ENCODE results near the gene TLCD1.

TLCD1 gene

DNA sequence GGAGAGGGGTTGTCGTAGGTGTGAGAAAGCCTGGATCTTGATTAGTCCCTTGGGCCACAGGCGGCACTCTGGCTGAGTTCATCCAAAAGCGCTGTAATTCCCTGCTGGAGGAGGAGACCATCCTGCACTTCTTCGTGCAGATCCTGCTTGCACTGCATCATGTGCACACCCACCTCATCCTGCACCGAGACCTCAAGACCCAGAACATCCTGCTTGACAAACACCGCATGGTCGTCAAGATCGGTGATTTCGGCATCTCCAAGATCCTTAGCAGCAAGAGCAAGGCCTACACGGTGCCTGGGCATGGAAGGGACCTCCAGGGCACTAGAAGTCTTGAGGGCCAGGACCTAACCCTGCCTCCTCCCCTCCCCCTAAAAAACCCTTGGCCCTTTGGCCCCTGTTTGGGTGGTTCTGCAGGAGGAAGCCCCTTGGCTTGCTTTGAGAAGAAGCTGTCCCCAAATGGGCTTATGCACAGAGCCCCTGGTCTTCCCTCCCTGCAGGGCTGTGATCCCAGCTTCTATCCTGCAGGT lies 8.7 kb upstream of the TLCD1 start:
- in situ Hi-C loops (cut with HindIII; ENCODE audit: low pct_ligation_motif_present, low sequenced_read_pairs) = no loop called here
- H3K36me3 ChIP-seq (replicated peaks) = no peaks in the 10 kb centered on the region
- DNase-seq = no peak
- H3K27ac ChIP-seq = no peak overlapping the region
- H3K4me3 ChIP-seq (ENCODE audit: low read depth, low read length) = no peak overlapping the region
- TF ChIP-seq, protein P1, sequence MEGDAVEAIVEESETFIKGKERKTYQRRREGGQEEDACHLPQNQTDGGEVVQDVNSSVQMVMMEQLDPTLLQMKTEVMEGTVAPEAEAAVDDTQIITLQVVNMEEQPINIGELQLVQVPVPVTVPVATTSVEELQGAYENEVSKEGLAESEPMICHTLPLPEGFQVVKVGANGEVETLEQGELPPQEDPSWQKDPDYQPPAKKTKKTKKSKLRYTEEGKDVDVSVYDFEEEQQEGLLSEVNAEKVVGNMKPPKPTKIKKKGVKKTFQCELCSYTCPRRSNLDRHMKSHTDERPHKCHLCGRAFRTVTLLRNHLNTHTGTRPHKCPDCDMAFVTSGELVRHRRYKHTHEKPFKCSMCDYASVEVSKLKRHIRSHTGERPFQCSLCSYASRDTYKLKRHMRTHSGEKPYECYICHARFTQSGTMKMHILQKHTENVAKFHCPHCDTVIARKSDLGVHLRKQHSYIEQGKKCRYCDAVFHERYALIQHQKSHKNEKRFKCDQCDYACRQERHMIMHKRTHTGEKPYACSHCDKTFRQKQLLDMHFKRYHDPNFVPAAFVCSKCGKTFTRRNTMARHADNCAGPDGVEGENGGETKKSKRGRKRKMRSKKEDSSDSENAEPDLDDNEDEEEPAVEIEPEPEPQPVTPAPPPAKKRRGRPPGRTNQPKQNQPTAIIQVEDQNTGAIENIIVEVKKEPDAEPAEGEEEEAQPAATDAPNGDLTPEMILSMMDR (IDR thresholded peaks at IDR 0.05; ENCODE audit: low read depth, low read length, missing control alignments) = no peak
- no peaks in the 10 kb centered on the region for H3K27me3 ChIP-seq (replicated peaks)

DNA sequence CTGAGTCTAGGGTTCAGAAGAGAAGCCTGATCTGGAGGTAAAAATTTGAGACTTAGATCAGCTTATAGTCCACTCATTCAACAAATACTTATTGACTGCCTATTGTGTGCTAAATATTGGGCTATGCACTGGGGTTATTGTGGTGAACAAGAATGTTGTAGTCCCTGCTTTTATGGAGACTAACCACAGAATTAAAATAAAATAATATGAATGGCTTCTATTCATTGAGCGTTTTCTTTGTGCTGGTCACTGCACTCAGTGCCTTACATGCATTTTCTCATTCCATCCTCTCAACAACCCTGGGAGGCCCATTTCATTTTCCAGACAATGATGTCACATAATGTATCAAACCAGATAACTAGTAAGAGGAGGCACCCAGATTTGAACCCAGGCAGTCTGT lies 7.3 kb upstream of the TLCD1 start:
- TF ChIP-seq, protein P1 (IDR thresholded peaks at IDR 0.05; ENCODE audit: low read depth, low read length, missing control alignments) = no peak
- H3K36me3 ChIP-seq (replicated peaks) = no peaks in the 10 kb centered on the region
- no peaks in the 10 kb centered on the region for H3K27me3 ChIP-seq (replicated peaks)
- H3K4me3 ChIP-seq (ENCODE audit: low read depth, low read length) = no peak overlapping the region
- no peak for DNase-seq
- in situ Hi-C loops (cut with HindIII; ENCODE audit: low pct_ligation_motif_present, low sequenced_read_pairs) = no loop called here
- H3K27ac ChIP-seq = no peak overlapping the region

DNA sequence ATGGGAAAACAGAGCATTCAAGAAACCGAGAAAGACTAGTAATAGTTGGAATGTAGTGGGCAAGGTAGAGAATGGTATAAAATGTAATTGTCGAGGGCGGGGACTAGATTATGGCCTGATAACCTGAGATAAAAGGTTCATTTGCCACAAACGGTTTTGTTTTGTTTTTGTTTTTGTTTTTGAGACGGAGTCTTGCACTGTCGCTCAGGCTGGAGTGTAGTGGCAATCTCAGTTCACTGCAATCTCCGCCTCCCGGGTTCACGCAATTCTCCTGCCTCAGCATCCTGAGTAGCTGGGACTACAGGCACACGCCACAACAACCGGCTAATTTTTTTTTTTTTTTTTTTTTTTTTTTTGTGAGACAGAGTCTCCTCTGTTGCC lies 3.9 kb upstream of the TLCD1 start:
- DNase-seq = no peak
- H3K27me3 ChIP-seq (replicated peaks) = no peaks in the 10 kb centered on the region
- no peak overlapping the region for H3K4me3 ChIP-seq (ENCODE audit: low read depth, low read length)
- H3K36me3 ChIP-seq (replicated peaks) = peaks cover 3% of the 10 kb centered on the region
- no peak overlapping the region for H3K27ac ChIP-seq
- TF ChIP-seq, protein P1 (IDR thresholded peaks at IDR 0.05; ENCODE audit: low read depth, low read length, missing control alignments) = no peak
- in situ Hi-C loops (cut with HindIII; ENCODE audit: low pct_ligation_motif_present, low sequenced_read_pairs) = no loop called here

DNA sequence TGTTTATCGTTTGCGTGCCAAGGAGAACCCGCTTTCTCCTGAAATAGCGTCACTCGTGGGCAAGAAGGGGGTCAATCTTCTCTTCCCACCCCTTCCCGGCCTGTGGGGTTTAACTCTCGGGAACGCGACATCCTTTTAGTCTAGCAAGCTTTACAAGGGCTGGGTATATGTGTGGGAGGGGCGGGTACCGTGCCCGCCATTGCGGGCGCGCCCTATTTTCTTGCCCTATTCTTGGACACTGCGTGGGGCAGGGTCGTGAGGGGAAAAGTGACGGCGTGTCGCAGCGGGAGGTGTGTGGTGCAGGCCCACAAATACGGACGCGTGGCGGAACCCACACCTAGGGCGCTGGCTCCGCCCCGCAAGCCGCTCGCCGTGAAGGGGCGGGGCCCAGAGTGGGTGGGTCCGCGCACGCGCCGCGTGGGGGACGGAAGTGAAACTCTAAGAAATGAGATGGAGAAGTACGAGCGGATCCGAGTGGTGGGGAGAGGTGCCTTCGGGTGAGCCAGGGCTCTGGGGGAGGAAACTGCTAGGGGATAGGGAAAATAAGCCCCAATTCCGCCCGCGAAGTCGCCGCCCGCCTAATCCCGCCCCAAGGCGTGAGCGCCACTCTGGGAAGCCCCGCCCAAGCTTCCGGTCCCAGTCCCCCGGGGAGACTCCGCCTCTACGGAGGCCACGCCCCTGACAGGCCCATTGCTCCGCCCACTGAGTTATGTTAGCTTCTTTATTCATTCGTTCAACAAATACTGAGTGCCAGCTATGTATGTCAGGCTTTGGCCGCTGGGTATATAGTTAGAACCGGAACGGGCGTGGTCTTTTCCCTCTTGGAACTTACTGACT lies 2.5 kb upstream of the TLCD1 start, which contains the start of gene NEK8:
TSS of gene NEK8 (plus strand) at position 425 of the 837 bp plus-strand sequence. CDS start at position 451, 26 bp downstream.
- peak within 1 kb of the TSS; percentile 82 for H3K4me3 ChIP-seq (ENCODE audit: low read depth, low read length)
- no peaks in the 10 kb centered on the region for H3K27me3 ChIP-seq (replicated peaks)
- in situ Hi-C loops (cut with HindIII; ENCODE audit: low pct_ligation_motif_present, low sequenced_read_pairs) = no loop called here
- H3K36me3 ChIP-seq (replicated peaks) = peaks cover 16% of the 10 kb centered on the region
- peak within 1 kb of the TSS; percentile 74 for H3K27ac ChIP-seq
- peak; percentile 95 for DNase-seq
- TF ChIP-seq, protein P1 (IDR thresholded peaks at IDR 0.05; ENCODE audit: low read depth, low read length, missing control alignments) = no peak

DNA sequence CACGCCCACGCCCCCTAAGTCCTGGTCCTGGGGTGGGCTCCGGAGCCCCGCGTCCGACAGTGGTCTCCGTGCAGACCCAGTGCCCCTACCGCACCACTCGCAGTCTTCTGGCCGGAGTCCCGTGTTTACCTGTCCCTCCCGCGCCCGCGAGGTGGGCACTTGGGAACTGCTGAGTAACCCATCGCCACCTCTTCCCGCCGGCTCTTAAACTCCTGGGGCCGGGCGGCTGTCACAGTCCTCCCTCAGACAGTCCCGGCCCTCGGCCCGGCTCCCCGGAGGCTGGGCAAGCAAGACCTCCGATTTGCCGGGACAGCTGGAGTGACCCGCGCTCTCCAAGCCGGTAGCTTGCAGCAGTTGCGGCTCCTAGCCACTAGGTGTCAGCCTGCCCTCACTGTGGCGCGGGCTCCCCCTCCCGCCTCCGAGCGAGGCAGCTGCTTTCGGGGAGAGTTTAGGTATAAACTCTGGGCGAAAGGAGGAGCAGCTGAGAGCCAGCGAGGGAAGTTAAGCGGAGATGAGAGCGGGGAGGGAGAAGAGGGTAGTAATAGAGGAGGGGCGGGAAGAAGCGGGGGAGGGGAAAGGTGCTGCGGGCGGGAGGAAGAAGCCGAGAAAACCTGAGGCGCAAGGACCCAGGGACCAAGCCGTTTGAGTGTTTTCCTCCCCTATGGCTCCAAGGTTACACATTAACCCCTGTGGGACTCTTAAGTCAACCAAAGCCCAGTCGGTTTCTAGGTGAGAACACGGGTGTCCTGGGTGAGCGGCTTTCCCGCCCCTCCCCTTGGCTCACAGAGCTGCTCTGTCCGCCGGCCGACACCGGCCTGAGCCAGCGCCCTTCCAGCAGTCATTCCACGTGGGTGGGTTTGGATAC lies 826 bp upstream of the TLCD1 start:
- Histone ChIP-seq H3K36me3 (replicated peaks) (peaks cover 31% of the 10 kb centered on the region), H3K27me3 (replicated peaks) (no peaks in the 10 kb centered on the region), H3K27ac (peak overlapping the region; percentile 54), H3K4me3 (ENCODE audit: low read depth, low read length) (peak overlapping the region; percentile 70)
- peak; percentile 88 for DNase-seq
- TF ChIP-seq, protein P1 (IDR thresholded peaks at IDR 0.05; ENCODE audit: low read depth, low read length, missing control alignments) = peak; percentile 99
- in situ Hi-C loops (cut with HindIII; ENCODE audit: low pct_ligation_motif_present, low sequenced_read_pairs) = no loop called here
